H1 (cell line): ENCODE data around the gene NT5C1A. TPM values are rescaled to one million over a fixed set of nuclear protein-coding genes. Genes with fewer than 3 reads are reported as not detected.

Source experiments
- ASH2L ChIP-seq: fragments of 200-600, 300-600 bp; sonication (generic); IDR thresholded peaks from one replicate; pipeline ENCODE4 v1.7.1; 2017; ENCODE audit warnings: low read length
- CHD7 ChIP-seq: fragments of 300-600 bp; sonication (generic); IDR thresholded peaks from 2 replicates; pipeline ENCODE4 v1.7.1; 2012; ENCODE audit warnings: low read length, moderate library complexity, mild to moderate bottlenecking, inconsistent platforms; ENCODE audit not compliant: insufficient replicate concordance
- EGR1 ChIP-seq: IDR thresholded peaks from 2 replicates; pipeline ENCODE4 v1.6.1; 2011; ENCODE audit warnings: low read depth, low read length, borderline replicate concordance
- FOSL1 ChIP-seq: IDR thresholded peaks from 2 replicates; pipeline ENCODE4 v1.6.1; 2011; ENCODE audit warnings: mild to moderate bottlenecking, low read depth, low read length, moderate library complexity; ENCODE audit not compliant: insufficient read depth
- JUN ChIP-seq: IDR thresholded peaks from 2 replicates; pipeline ENCODE4 v1.6.1; 2011; ENCODE audit warnings: low read depth, mild to moderate bottlenecking, improper control_type of control experiment, low read length
- NRF1 ChIP-seq: IDR thresholded peaks from 2 replicates; pipeline ENCODE4 v1.6.1; 2011; ENCODE audit warnings: mild to moderate bottlenecking, low read depth, low read length, improper control_type of control experiment
- RFX5 ChIP-seq: IDR thresholded peaks from 2 replicates; pipeline ENCODE4 v1.6.1; 2011; ENCODE audit warnings: low read depth, low read length, improper control_type of control experiment, borderline replicate concordance
- SIRT6 ChIP-seq: IDR thresholded peaks from one replicate; pipeline ENCODE4 v1.7.1; 2012; ENCODE audit warnings: low read length, inconsistent platforms
- SP4 ChIP-seq: IDR thresholded peaks from 2 replicates; pipeline ENCODE4 v1.6.1; 2012; ENCODE audit warnings: low read length, inconsistent platforms
- SUZ12 ChIP-seq: fragments of 200-600 bp; sonication (generic); IDR thresholded peaks from 2 replicates; pipeline ENCODE4 v1.6.1; 2012; ENCODE audit warnings: mild to moderate bottlenecking, inconsistent platforms, low read length, moderate library complexity, mixed read lengths
- TCF12 ChIP-seq: IDR thresholded peaks from 2 replicates; pipeline ENCODE4 v1.6.1; 2011; ENCODE audit warnings: low read depth, mild to moderate bottlenecking, low read length
- polyA plus RNA-seq, 7 experiments: library from polyadenylated mRNA; depleted of rRNA in 3 of 7; stranded (reverse) in 5 of 7; unstranded in 2 of 7; fragments of >200 nt in 5 of 7; fragments of 200-250 nt in 2 of 7; gene quantifications; 1 replicate in 5 of 7; 2 replicates in 1 of 7; 4 replicates in 1 of 7; pipeline versions ENCODE4 v1.2.1 to v1.2.3, GENCODE V29; 2011 to 2013; ENCODE audit warnings: missing spikeins in 2 of 7, mixed read lengths in 2 of 7
- total RNA-seq: library from RNA; stranded (reverse); fragmentation: NEBNext Ultra II Directional; extraction: Animal tissue kit (Norgen Biotek cat#: 25700); gene quantifications from 2 replicates; pipeline ENCODE4 v1.2.1, GENCODE V29; 2021

NT5C1A gene
- total and polyA plus RNA-seq, 2 of the 8 experiments (the other 6 are each of a cell fraction or from before 2014, with no cell fraction given): not detected

- TF ChIP-seq CHD7 (no peak), SIRT6 (no peak), SP4 (no peak), ASH2L (peak; percentile 21), NRF1 (no peak), EGR1 (no peak), RFX5 (no peak), FOSL1 (no peak), JUN (no peak), SUZ12 (peak; percentile 84), TCF12 (no peak)
Measured at GRCh38 chr1:39692152-39693074, 20.5 kb upstream of the NT5C1A start (continued).
